Mammary epithelial cell (primary cell): Measurements from ENCODE around the gene SLC27A6.

Source experiments
- CTCF ChIP-seq, 2 donors: IDR thresholded peaks in 1 of 2; conservative IDR thresholded peaks in 1 of 2; 2 replicates each; pipeline ENCODE4 v1.5.1; 2011 to 2012; ENCODE audit warnings: inconsistent platforms in 2 of 2, low read length in 2 of 2, mild to moderate bottlenecking in 2 of 2, control low read depth in 1 of 2, low read depth in 1 of 2; ENCODE audit not compliant: insufficient read depth in 1 of 2; ENCODE audit errors: extremely low read depth in 1 of 2
- EZH2 ChIP-seq: IDR thresholded peaks from 2 replicates; pipeline ENCODE4 v1.6.1; 2012; ENCODE audit warnings: low read length, inconsistent platforms, borderline replicate concordance

- TF ChIP-seq CTCF (conservative IDR thresholded peaks at IDR 0.05 in 1 of 2, IDR thresholded peaks at IDR 0.05 in 1 of 2; ENCODE audit: extremely low read depth in 1 of 2, insufficient read depth in 1 of 2, low read depth in 1 of 2, low read length in 2 of 2) (no peak), EZH2 (no peak)
Observed at GRCh38 chr5:129020683-129021082, 55.4 kb downstream of the SLC27A6 start.
